GM12872 (cell line): ENCODE data around the gene HLCS.

ENCODE experiments used
- CTCF ChIP-seq: IDR thresholded peaks from 3 replicates; pipeline ENCODE4 v1.5.1; 2011; ENCODE audit warnings: low read depth, mild to moderate bottlenecking, low read length, moderate library complexity; ENCODE audit not compliant: insufficient read depth

The HLCS gene

GRCh38 chr21:36806103-36806502 lies 160.4 kb downstream of the HLCS start:
- TF ChIP-seq CTCF = no peak

GRCh38 chr21:36804874-36805611 lies 161.4 kb downstream of the HLCS start:
- TF ChIP-seq CTCF = no peak

- TF ChIP-seq CTCF = no peak
Observed at GRCh38 chr21:36803816-36804439, 162.5 kb downstream of the HLCS start.

- no peak for TF ChIP-seq CTCF
Observed at GRCh38 chr21:36803051-36803645, 163.3 kb downstream of the HLCS start.

GRCh38 chr21:36800734-36801133 lies 165.7 kb downstream of the HLCS start:
- TF ChIP-seq CTCF = no peak

GRCh38 chr21:36799869-36800268 lies 166.6 kb downstream of the HLCS start:
- no peak for TF ChIP-seq CTCF

GRCh38 chr21:36798491-36798890 lies 168.0 kb downstream of the HLCS start:
- no peak for TF ChIP-seq CTCF
